IPS DF 19.7 (cell line): ENCODE data around the gene MRPL53.
A peak's percentile ranks its signal among the peaks of the same experiment; 100 is the strongest.
"Not testable (repeated sequence)": the region's sequence is repeated elsewhere in the genome, so short reads cannot be mapped to it uniquely, and the experiment has no call there.

Experiments
- DNase-seq: peaks from one replicate; pipeline ENCODE4 v3.0.0-alpha.2; 2013; ENCODE audit warnings: low read depth, low spot score

The MRPL53 gene

DNA sequence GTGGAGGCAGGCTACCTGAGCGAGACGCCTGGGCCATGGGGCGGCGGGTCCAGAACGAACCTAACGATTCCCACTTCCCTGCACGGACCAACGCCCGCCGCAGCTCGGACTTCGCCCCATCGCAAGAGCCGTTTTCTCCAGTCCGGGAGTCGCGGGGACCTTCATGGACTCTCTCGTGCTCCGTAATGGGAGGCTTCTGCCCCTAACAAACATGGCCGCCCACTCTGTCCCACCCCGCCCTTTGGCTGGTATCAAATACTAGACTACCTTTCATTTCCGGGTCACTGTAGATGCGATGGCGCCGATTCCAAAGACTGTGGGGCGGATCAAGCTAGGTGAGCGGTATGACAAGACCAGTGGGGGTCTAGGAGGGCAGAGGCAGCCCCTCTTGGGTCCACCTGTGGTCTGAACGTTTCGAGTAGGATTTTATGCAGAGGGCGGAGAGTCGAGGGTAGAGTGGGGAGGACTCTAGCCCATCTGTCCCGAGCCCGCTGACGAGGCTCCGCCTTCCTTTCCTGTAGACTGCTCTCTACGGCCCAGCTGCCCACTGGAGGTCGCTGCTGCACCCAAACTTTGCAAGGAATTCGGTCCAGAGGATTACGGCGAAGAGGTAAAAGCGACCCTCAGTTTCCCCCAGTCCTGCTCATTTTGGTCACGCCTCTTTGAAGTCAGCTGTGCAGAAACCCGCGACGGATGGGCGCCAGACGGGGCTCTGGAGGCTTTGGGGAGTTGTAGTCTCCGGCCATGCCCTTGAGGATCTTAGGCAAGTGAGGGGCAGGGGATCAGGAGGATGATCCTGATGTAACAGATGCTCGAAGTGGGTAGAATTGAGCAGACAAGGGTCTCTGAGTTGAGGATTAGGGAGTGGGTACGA, 10.6 kb upstream of the MRPL53 start, which contains the start of the genes CCDC142 and TTC31:
Gene CCDC142 (minus strand): TSS at position 198 of the 874 bp plus-strand sequence. CDS start 161 bp downstream, at position 37.
Gene TTC31 (plus strand): TSS at position 281 of the 874 bp plus-strand sequence. CDS start 15 bp downstream, at position 296.
- DNase-seq, result peak; percentile 88

GRCh38 chr2:74481961-74482800, 9.7 kb upstream of the MRPL53 start:
- DNase-seq, result no peak

GRCh38 chr2:74481431-74481830, 9.0 kb upstream of the MRPL53 start:
- no peak for DNase-seq

DNA sequence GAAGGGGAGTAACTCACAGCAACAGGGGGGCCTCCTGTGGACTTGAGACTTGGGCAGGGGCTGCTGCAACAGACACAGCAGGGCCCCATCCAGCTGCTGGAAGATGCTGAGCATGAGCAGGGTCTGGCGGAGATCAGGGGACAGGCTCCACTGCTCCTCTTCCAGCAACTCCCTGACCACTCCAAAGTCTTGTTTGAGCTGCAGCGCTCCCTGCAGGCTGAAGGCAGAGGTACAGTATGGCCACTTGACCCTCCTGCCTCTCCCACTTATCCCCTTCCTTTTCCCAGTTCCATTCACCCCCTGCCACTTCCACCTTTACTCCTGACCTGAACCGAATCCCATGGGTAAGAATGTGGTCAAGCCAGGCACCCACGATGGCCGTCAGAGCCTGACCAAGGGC, 2.4 kb upstream of the MRPL53 start:
- no peak for DNase-seq

GRCh38 chr2:74474481-74474880, 2.0 kb upstream of the MRPL53 start:
- DNase-seq, result no peak

DNA sequence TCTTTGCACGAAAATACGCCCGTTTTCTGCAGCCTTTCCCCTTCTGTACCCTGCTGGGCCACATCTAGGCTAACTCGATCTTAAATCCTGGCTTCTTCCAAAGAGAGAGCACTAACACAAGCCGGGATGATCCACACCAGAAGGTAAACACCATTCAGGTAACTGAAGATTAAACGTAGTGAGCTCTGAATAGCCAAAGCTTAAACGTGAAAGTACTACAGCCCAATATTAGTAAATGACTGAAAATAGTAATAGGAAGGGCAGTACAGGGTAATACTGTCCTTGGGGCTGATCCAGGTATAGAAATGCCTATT, 422 bp upstream of the MRPL53 start:
- DNase-seq, result no peak

DNA sequence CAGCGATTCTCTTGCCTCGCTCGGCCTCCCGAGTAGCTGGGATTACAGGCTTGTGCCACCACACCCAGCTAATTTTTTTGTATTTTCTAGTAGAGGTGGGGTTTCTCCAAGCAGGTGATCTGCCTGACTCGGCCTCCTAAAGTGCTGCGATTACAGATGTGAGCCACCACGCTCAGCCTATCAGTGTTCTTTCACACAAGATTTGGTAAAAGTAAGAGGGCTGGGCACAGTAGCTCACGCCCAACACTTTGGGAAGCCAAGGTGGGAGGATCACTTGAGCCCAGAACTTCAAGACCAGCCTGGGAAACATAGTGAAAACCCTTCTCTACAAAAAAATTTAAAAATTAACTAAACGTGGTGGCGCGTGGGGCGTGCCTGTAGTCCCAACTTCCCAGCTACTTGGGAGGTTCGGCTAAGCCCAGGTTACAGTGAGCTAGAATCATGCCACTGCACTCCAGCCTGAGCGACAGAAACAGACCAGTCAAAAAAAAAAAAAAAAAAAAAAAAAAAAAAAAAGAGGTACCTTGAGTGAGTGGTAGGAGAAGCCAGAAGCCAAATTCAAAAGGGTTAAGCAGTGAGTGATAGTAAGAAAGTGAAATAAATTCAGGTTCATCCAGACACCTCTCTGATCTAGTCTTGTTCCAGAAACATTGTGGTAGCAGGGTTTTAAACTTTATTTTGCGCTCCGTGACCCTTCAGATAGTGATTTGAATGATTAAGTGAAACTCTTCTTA, 981 bp downstream of the MRPL53 start:
- no peak for DNase-seq

DNA sequence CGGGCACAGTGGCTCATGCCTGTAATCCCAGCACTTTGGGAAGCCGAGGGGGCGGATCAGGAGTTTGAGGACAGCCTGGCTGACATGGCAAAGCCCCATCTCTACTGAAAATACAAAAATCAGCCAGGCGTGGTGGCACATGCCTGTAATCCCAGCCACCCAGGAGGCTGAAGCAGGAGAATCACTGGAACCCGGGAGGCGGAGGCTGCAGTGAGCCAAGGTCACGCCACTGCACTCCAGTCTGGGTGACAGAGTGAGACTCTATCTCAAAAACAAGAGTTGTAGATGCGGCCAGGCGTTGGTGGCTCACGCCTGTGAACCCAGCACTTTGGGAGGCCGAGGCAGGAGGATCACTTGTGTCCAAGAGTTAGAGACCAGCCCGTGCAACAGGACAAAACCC, 1.7 kb downstream of the MRPL53 start:
- DNase-seq, result not testable (repeated sequence)

GRCh38 chr2:74464406-74464805, 8.1 kb downstream of the MRPL53 start:
- no peak for DNase-seq

- no peak for DNase-seq
These were observed 9.7 kb downstream of the MRPL53 start for GRCh38 chr2:74462786-74463105.

GRCh38 chr2:74462054-74462785, 10.3 kb downstream of the MRPL53 start:
- DNase-seq, result no peak

DNA sequence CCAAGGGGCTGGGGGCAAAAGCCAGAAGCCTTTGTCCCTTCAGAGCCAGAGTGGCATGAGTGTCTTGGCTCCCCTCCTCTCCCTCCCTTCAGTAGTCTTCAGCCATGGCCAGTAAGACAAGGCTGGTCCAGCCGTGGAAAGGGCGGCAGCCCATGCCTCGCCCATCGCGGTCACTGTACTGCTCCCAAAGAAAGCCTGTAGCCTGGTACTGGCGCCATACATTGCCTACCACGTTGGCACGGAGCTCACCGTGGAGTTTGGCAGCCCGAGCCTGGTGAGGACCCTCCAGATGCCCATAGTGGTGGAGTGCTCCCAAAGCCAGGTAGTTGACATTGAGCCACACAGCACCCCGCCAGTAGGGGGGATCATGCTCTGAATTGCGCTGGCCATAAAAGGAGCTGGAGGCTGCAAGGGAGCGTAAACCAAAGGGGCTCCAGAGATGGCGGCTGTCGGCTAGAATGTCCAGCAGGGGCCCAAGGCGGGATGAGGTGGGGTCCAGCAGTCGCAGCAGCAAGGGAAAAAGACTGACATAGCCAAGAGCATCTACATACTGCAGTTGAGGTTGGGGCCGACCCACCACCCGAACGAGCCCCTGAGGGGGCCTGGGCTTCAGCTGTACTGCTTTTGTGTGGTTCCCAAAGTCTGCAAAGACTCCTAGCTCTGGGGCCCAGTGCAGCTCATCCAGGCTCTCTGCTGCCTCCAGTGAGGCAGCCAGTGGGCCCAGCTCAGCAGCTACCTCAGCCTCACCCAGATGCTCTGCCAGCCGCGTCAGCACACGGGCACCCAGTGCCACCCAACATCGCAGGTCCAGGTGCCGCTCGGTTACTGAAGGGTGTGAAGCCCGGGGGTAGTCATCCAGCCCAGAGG, 11.1 kb downstream of the MRPL53 start:
- DNase-seq, result no peak

- not testable (repeated sequence) for DNase-seq
These were observed 12.3 kb downstream of the MRPL53 start for GRCh38 chr2:74460187-74460586.

DNA sequence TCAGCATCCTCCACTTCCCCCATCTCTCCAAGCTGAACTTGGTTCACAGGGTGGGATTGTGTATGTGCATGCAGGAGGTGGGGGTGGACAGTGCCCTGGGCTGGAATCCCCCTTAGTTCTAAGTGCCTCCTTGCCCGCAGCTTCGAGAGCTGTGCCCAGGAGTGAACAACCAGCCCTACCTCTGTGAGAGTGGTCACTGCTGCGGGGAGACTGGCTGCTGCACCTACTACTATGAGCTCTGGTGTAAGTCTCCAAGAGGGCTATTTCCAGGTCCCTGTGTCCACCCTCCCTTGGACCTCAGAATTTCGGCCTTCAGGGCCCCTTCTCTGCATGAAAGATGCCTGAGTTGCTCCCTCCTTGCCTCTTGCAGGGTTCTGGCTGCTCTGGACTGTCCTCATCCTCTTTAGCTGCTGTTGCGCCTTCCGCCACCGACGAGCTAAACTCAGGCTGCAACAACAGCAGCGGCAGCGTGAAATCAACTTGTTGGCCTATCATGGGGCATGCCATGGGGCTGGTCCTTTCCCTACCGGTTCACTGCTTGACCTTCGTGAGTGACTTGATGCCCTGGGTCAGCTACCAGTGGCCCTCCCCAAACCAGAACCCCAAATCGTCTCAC, 12.9 kb downstream of the MRPL53 start:
- not testable (repeated sequence) for DNase-seq

- DNase-seq, result no peak
These were observed 13.5 kb downstream of the MRPL53 start for GRCh38 chr2:74458938-74459363.

- DNase-seq, result peak; percentile 100
These were observed 14.1 kb downstream of the MRPL53 start, which contains the start of gene WBP1 for GRCh38 chr2:74458132-74458937. Gene WBP1, plus strand, starts transcription at chr2:74458438. Its CDS starts 165 bp downstream, at chr2:74458603.

DNA sequence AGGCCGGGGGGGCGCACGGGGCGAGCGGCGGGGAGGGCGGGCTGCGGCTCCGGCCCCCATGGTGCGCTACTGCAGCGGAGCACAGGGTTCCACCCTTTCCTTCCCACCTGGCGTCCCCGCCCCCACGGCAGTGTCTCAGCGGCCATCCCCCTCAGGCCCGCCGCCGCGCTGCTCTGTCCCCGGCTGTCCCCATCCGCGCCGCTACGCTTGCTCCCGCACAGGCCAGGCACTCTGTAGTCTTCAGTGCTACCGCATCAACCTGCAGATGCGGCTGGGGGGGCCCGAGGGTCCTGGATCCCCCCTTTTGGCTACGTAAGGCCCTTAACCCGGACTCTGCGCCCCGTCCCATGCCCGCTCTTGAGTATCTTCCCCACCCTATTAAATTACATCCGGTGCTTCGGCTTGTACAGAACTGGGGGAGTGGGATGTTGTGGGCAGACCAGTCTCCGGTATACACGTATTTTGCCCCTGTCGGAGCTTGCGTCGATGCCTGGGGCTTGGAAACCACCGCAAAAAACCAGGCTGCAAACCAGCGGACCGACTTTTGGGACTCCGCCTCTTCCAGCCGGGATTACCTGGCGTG, 14.8 kb downstream of the MRPL53 start:
- no peak for DNase-seq

DNA sequence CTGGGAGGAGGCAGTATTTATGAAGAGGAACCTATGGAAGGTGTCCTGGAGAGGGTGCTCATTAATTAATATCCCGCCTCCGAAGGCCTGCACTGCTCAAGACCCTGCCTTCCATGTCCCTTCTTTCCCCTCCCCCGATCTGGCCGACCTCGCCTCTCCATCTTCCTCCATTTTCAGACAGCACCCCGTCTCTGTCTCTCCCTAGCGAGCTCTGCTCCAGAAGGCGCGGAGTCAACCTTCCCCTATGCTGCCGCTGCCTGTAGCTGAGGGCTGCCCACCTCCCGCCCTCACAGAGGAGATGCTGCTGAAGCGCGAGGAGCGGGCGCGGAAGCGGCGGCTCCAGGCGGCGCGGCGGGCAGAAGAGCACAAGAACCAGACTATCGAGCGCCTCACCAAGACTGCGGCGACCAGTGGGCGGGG, 15.3 kb downstream of the MRPL53 start:
- DNase-seq, result no peak
